Hematopoietic multipotent progenitor cell treated with erythropoietin and hydrocortisone succinate and interleukin-3 and kit ligand, for 8 days (in vitro differentiated cells): ENCODE results near the gene LONRF3.
A peak's percentile ranks its signal among the peaks of the same experiment; 100 is the strongest.

Experiments
- DNase-seq: peaks from one replicate; pipeline ENCODE4 v3.0.0-alpha.2; 2015

Gene LONRF3

GRCh38 chrX:118974088-118974907, at the start of gene LONRF3:
Gene LONRF3, plus strand, starts transcription at chrX:118974618. Its CDS starts 163 bp downstream, at chrX:118974781.
- peak; percentile 22 for DNase-seq

- no peak for DNase-seq
These were observed 46.3 kb upstream of the LONRF3 start for GRCh38 chrX:118928151-118928550.

- no peak for DNase-seq
These were observed 39.1 kb upstream of the LONRF3 start for GRCh38 chrX:118935352-118935751.

GRCh38 chrX:118941147-118941546, 33.3 kb upstream of the LONRF3 start:
- DNase-seq: no peak

- DNase-seq: peak; percentile 19
These were observed 31.3 kb upstream of the LONRF3 start for GRCh38 chrX:118943102-118943501.

- DNase-seq: no peak
These were observed 28.5 kb upstream of the LONRF3 start for GRCh38 chrX:118945921-118946320.

- peak; percentile 50 for DNase-seq
These were observed 26.1 kb upstream of the LONRF3 start for GRCh38 chrX:118948270-118948669.

- DNase-seq: no peak
These were observed 12.4 kb upstream of the LONRF3 start for GRCh38 chrX:118961866-118962560.

- DNase-seq: no peak
These were observed 11.3 kb upstream of the LONRF3 start for GRCh38 chrX:118963159-118963558.

- no peak for DNase-seq
These were observed 10.2 kb upstream of the LONRF3 start for GRCh38 chrX:118964252-118964651.

- DNase-seq: no peak
These were observed 9.0 kb upstream of the LONRF3 start for GRCh38 chrX:118965395-118965794.

GRCh38 chrX:118968031-118968430, 6.4 kb upstream of the LONRF3 start:
- no peak for DNase-seq

GRCh38 chrX:118971552-118971951, 2.9 kb upstream of the LONRF3 start:
- DNase-seq: no peak

- no peak for DNase-seq
These were observed 880 bp upstream of the LONRF3 start for GRCh38 chrX:118973389-118974087.

GRCh38 chrX:118974908-118975671, 672 bp downstream of the LONRF3 start:
- no peak for DNase-seq

- peak; percentile 7 for DNase-seq
These were observed 1.6 kb downstream of the LONRF3 start for GRCh38 chrX:118975831-118976598.

GRCh38 chrX:118976599-118977340, 2.4 kb downstream of the LONRF3 start:
- peak; percentile 14 for DNase-seq

GRCh38 chrX:118977424-118977823, 3.0 kb downstream of the LONRF3 start:
- DNase-seq: no peak

GRCh38 chrX:118978451-118978850, 4.0 kb downstream of the LONRF3 start:
- no peak for DNase-seq

- DNase-seq: no peak
These were observed 6.3 kb downstream of the LONRF3 start for GRCh38 chrX:118980761-118981160.

- no peak for DNase-seq
These were observed 9.1 kb downstream of the LONRF3 start for GRCh38 chrX:118983513-118983912.
